GM10266 (cell line): Measurements from ENCODE around the gene GFRA3.
"Not testable (repeated sequence)": the region's sequence is repeated elsewhere in the genome, so short reads cannot be mapped to it uniquely, and the experiment has no call there.

Experiments used
- DNase-seq: peaks from one replicate; pipeline ENCODE4 v3.0.0; 2012; ENCODE audit errors: extremely low spot score
- TF ChIP-seq, protein P1 (sequence below): IDR thresholded peaks from 2 replicates; pipeline ENCODE4 v1.5.1; 2012; ENCODE audit warnings: mild to moderate bottlenecking, low read depth; ENCODE audit not compliant: control insufficient read depth, insufficient read depth; ENCODE audit errors: missing control alignments

GFRA3 gene, protein sequence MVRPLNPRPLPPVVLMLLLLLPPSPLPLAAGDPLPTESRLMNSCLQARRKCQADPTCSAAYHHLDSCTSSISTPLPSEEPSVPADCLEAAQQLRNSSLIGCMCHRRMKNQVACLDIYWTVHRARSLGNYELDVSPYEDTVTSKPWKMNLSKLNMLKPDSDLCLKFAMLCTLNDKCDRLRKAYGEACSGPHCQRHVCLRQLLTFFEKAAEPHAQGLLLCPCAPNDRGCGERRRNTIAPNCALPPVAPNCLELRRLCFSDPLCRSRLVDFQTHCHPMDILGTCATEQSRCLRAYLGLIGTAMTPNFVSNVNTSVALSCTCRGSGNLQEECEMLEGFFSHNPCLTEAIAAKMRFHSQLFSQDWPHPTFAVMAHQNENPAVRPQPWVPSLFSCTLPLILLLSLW

DNA sequence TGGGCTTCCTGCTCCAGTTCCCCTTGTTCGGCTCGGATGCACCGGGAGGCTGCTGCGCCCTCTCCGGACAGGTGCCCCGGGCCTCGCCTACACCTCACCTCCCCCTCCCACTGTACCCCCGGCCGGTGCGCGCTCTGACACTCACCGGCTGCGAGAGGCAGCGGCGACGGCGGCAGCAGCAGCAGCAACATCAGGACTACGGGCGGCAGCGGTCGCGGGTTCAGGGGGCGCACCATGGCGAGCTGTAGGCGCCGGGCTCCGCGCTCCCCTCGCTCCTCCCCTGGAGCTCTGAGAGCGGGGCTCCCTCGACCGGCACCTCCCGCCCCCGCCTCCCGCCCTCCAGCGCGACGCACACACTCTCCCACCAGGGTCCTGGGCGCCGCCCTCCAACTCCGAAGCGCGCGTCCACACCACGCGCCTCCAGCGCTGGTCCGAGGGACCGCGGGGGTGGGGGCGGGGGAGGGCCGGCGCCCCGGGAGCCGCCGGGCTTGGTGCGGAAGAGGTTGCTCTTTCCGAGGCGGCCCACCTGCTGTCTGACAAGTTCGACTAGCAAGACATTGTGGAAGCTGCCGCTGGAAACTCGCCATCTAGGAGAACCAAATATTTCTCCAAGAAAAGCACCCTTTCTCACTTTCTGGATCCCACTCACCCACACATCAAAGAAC lies at the start of gene GFRA3:
TSS of gene GFRA3 (minus strand) at position 433 of the 665 bp plus-strand sequence. CDS start at position 236, 197 bp downstream.
- TF ChIP-seq, protein P1, sequence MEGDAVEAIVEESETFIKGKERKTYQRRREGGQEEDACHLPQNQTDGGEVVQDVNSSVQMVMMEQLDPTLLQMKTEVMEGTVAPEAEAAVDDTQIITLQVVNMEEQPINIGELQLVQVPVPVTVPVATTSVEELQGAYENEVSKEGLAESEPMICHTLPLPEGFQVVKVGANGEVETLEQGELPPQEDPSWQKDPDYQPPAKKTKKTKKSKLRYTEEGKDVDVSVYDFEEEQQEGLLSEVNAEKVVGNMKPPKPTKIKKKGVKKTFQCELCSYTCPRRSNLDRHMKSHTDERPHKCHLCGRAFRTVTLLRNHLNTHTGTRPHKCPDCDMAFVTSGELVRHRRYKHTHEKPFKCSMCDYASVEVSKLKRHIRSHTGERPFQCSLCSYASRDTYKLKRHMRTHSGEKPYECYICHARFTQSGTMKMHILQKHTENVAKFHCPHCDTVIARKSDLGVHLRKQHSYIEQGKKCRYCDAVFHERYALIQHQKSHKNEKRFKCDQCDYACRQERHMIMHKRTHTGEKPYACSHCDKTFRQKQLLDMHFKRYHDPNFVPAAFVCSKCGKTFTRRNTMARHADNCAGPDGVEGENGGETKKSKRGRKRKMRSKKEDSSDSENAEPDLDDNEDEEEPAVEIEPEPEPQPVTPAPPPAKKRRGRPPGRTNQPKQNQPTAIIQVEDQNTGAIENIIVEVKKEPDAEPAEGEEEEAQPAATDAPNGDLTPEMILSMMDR = peak; percentile 0
- peak; percentile 51 for DNase-seq

DNA sequence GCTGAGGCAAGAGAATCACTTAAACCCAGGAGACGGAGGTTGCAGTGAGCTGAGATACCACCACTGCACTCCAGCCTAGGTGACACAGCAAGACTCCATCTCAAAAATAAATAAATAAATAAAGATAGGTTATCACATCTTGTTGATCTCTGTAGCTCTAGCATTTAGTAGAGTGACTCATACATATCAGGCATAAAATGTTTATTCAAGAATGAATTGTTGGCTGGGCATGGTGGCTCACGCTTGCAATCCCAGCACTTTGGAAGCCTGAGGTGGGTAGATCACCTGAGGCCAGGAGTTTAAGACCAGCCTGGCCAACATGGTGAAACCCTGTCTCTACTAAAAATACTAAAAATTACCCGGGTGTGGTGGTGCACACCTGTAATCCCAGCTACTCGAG lies 43.8 kb upstream of the GFRA3 start:
- DNase-seq = not testable (repeated sequence)

DNA sequence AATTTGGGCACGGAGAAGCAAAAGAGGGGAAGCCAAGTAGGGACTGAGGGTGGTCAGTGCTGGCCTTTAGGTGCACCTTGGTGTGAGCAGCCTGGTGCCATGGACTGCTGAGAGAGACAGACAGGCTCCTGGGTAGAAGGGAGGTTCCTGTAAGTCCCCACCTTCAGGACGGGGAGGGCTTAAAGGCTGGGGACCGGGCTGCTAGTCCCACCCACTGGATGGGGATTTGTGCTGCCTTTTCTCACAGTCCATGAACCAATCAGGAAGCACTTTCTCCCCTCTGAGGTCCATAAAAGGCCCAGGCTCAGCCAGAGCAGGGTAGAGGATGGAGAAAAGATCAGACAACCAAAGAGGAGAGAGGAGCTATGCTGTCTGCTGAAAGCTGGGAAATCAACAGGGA lies 41.9 kb upstream of the GFRA3 start:
- TF ChIP-seq, protein P1 = no peak
- DNase-seq = no peak

DNA sequence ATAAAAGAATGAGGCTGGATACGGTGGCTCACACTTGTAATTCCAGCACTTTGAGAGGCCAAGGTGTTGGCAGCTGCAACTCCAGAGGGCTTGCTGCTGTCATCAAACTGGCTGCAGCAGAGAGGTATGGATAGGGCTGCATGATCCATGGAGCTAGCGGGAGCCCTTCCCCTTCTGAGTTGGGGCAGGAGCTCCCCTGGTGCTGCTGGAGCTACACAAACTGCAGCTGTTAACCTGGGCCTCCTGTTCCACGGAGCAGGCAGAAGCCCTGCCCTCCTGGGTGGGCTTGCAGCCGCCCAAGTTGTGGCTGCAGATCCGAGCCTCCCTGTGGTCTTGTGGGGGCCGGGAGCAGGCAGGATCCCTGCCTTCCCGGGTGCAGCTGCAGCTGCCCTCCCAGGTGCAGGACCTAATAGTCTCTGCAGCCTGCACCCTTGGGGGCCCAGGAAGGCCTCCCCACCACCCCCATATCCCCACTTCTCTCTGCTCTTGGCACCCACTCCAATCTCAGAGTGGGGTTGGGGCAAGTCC lies 41.4 kb upstream of the GFRA3 start:
- TF ChIP-seq, protein P1 = no peak

DNA sequence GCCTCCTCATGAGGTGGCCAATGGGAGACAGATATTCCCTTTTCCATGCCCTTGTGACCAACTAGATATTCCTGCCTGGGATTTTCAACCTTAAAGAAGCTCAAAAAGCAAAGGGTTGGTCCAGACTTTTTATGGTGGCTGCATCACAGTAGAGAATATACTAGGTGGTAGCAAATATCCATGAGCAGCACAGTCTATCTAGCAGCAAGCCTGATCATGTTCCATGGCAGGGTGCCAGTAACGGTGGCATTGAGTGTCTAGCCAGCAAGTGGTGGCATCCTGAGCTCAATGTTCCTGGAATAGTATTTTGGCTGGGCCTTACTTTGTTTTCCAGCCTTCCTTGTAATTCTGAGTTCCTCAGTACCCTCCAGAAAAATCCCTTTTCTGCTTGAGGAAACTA lies 31.4 kb upstream of the GFRA3 start:
- TF ChIP-seq, protein P1 = no peak
- DNase-seq = no peak

More for the DNA sequence above, 41.4 kb upstream of the GFRA3 start:
- no peak for DNase-seq

DNA sequence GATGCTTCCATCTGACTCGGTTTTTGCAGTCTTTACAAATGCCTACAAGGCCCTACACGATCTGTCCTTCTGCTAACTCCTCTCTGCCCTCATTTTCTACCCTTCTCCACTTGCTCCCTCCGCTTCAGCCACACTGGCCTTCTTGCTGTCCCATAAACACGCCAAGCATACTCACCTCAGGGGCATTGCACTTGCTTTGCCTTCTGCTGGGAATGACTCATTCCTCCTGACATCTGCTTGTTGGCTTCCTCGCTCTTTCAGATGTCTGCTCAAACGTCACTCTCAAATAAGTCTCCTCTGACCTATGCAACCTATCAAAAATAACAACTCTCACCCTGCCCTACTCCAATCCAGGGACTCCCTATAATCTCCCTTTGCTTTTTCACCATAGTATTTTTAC lies 29.0 kb upstream of the GFRA3 start:
- TF ChIP-seq, protein P1 = no peak
- DNase-seq = no peak

DNA sequence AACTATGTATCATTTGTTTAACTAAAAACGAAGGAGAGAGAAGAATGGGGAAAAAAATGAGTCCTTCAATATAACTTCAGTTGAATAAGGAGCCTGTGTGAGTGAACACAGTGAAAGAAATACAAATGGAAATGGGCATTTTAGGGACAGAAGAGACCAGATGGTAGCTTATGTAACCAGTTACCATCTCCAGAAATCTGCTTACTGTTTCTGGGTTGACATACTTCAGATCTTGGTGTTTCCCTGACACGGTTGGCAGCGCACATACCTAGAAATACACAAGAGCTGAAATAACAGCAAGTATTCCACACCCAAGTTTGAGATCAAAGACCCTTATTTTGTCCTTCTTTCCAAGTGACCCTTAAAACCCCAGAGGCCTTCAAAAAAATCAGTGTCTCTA lies 14.9 kb upstream of the GFRA3 start:
- TF ChIP-seq, protein P1 = no peak

More for the DNA sequence above, 14.9 kb upstream of the GFRA3 start:
- no peak for DNase-seq
